Hematopoietic multipotent progenitor cell treated with erythropoietin and hydrocortisone succinate and interleukin-3 and kit ligand, for 8 days (in vitro differentiated cells): ENCODE results near the gene SLC51A.

Experiments used
- DNase-seq: peaks from one replicate; pipeline ENCODE4 v3.0.0-alpha.2; 2015

SLC51A gene

GRCh38 chr3:196217307-196218154 lies 1.2 kb downstream of the SLC51A start:
- no peak for DNase-seq

DNA sequence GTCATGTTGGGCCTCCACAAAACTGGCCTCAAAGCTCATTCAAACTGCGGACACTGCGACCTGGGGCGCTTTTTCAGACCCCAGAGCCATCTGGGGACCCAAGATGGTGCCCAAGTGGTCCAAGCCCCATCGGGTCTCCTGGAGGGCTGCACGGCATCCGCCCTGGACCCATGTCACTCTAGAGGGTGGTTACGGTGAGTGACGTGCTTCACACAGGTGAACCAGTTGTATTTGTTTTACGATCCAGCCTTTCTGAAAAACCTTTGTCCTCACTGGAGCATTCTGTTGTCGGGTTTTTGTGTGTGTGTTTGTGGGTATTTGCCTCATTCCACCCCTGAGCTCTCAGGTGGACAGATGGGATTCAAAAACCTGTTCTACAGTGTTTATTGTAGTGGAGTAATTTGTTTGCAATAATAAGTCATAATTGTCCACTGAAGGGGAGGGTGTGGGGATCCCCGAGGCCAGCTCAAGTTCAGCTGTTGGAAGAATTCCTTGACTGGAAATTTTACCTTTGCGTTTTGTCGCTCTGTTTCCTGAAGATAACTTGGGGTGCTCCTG lies 1.9 kb downstream of the SLC51A start:
- no peak for DNase-seq

- DNase-seq = peak; percentile 71
Measured at GRCh38 chr3:196219194-196219969, 3.0 kb downstream of the SLC51A start.

- no peak for DNase-seq
Measured at GRCh38 chr3:196219970-196220311, 3.6 kb downstream of the SLC51A start.

DNA sequence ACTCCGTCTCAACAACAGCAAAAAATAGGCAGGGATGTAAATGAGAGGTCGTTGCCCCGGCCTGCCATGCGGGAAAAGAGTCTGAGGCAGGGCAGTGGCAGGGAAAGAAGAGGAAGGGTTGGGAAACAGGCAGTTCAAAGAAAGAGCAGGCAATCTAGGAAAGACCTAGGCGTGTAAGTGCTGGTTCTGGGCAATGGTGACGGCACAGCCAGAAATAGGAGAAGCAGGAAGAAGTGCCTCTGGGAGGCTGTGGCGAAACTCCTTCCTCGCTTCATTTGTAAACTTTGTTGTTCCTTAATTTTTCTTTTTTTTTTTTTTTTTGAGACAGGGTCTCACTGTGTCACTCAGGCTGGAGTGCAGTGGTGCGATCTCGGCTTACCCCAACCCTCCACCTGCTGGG lies 4.3 kb downstream of the SLC51A start:
- DNase-seq = no peak

DNA sequence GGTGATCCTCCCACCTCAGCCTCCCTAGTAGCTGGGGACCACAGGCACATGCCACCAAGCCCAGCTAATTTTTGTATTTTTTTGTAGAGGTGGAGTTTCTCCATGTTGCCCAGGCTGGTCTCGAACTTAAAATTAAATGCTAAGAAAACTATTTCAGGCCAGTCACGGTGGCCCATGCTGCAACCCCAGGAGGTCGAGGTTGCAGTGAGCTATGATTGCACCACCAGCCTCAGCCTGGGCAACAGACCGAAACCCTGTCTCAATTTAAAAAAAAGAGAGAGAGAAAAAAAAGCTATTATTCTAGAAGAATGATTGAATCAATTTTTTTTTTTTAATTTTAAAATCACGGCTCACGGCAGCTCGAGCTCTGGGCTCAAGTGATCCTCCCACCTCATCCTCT lies 4.7 kb downstream of the SLC51A start:
- DNase-seq = no peak

DNA sequence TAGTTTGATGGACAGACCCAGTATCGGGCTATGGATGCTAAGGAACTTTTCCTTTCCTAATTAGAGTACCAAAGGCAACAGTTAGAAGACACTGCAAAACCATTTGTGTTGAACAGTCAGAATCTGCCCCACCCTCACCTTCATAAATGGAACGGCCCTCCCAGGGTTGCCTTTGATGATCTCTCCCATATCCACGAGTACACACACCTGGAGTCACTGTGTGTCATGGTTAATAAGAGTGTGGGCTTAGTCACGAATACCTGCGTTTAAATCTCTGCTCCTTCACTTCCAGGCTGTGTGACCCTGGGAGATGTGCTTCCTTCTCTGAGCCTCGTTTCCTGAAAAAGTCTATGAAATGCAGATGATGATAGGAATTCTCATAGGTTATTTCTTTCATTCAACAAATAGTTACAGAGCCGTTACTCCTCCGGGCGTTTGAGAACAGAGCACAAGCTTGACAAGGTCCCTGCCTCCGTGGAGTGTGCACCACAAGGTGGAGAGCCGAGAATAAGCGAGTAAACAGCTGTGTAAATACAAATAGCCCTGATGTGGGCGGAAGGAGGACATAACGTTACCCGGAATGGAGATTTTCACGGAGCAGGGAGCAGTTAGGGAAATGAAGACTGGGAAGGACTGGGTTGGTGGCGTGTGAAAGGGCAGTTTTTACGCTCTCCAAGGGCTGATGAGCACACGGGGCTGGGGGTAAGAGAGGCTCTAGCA lies 6.7 kb downstream of the SLC51A start:
- no peak for DNase-seq

- DNase-seq = no peak
Measured at GRCh38 chr3:196225086-196225485, 8.8 kb downstream of the SLC51A start.

GRCh38 chr3:196225763-196226364 lies 9.5 kb downstream of the SLC51A start:
- no peak for DNase-seq

DNA sequence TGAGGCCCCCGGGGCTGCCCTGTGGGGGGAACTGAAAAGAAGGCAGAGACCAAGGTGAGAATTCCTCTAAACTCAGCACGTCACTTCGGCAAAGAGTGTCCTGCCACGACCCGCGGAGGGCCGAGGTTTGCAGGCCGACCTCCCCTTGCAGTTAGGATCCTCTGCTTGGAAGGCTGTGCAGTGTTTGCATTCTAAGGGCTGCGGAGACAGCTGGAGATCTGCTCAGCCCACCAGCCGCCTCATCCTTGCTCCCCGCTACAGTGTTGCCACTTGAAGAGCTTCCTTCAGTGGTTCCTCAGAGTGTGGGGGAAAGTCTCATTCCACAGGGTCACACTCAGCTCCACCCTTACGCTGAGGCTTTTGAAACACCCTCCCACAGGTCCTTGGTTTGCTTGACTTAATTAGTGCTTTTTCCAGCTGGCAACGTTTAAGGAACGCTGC lies 10.8 kb downstream of the SLC51A start:
- no peak for DNase-seq

DNA sequence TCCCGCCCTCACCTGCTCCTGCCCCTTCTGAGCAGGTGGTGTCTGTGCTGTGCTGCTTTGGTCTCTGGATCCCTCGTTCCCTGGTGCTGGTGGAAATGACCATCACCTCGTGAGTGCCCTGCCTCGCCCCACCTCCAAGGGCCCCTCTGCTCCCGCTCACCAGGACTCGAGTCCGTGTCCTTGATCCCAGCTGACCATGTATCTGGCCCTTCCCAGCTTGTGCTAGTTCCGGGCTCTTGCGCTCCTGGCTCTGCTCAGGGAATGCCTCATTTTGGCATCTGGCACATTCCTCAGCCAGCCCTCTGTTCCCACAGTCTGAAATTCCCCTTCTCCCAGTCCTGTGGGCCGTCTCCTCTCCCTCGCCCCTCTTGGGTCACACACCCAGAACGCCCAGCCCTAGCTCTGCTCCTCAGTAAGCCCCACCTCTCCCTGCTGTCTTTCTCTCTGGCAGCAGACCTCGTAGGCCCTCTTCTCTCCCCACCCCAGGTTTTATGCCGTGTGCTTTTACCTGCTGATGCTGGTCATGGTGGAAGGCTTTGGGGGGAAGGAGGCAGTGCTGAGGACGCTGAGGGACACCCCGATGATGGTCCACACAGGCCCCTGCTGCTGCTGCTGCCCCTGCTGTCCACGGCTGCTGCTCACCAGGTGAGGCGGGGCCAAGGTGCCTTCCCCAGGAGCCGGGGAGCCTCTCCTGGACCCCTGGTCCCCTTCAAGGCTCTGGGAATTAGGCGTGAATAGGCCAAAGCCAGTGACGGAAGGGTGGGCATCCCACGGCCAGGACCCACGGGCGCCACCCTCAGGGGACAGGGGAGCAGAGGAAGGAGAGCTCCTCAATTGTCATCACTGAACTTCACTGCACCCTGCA lies 11.5 kb downstream of the SLC51A start:
- DNase-seq = no peak

DNA sequence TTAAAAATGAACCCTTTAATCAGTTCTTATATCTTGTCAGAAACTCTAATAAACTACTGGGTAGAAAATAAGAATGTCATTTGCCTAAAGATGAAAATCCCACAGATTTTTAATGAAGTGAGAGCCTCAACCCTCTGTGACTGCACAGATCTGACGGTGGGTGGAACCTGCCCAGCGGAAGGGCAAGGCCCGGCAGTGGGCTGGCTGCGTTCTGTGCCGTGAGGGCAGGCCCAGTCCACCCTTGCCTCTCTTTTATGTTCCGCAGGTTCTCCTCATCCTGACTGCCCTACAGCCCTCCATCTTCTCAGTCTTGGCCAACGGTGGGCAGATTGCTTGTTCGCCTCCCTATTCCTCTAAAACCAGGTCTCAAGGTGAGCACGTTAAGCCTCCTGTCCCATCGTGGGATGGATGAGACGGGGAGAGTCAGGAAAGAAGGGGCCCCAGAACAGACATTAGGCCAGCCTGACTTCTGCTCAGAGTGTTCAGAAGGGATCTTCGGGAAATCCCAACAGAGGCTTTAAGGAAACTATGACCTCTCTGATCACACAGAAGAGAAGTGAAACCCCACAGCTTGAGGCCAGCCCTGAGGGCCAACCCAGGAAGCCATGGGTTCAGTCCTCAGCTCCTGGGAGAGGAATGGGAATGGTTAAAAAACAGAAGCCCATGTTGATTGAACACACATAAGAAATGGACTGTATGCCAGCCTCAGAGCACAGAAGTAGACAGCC lies 16.0 kb downstream of the SLC51A start:
- no peak for DNase-seq

GRCh38 chr3:196232882-196233251 lies 16.5 kb downstream of the SLC51A start:
- no peak for DNase-seq

GRCh38 chr3:196235452-196236122 lies 19.3 kb downstream of the SLC51A start:
- no peak for DNase-seq

GRCh38 chr3:196236223-196236622 lies 19.9 kb downstream of the SLC51A start:
- no peak for DNase-seq

DNA sequence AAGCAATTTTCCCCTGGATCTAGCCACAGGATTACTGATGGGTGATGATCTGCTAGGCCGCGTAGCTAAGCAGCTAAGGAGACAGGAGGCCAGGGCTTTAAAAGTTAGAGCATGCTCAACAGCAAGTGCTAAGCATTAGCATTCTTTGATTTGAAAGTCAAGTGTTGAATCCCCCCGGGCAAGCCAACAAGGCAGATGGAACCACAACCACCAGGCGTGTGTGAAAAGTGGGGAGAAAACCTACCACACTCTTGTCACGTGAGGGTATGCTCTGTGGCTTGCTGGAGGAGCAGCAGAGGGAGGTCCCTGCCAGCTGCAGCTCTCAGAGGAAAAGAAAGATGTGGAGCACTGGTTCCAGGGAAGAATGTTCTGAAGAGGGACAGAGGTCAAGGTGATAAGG lies 20.9 kb downstream of the SLC51A start:
- DNase-seq = no peak

- peak; percentile 41 for DNase-seq
Measured at GRCh38 chr3:196238612-196239560, 22.6 kb downstream of the SLC51A start.

GRCh38 chr3:196240424-196240823 lies 24.1 kb downstream of the SLC51A start:
- DNase-seq = no peak

- DNase-seq = no peak
Measured at GRCh38 chr3:196241704-196242103, 25.4 kb downstream of the SLC51A start.
